Skeletal muscle satellite cell (primary cell): ENCODE results near the gene WDR37.

ENCODE experiments used
- H3K27me3 ChIP-seq: 2 replicates; pipeline ENCODE4 v1.7.0; 2013; ENCODE audit warnings: low read length; ENCODE audit not compliant: control insufficient read depth, insufficient read depth
- H3K36me3 ChIP-seq: 2 replicates; pipeline ENCODE4 v1.7.0; 2013; ENCODE audit warnings: mild to moderate bottlenecking, control low read depth, low read length; ENCODE audit not compliant: insufficient read depth
- H3K4me1 ChIP-seq: 2 replicates; pipeline ENCODE4 v1.7.0; 2013; ENCODE audit warnings: low read length; ENCODE audit not compliant: control insufficient read depth, insufficient read depth
- H3K4me2 ChIP-seq: 2 replicates; pipeline ENCODE4 v1.7.0; 2013; ENCODE audit warnings: mild to moderate bottlenecking, low read length
- H3K4me3 ChIP-seq: 2 replicates; pipeline ENCODE4 v1.7.0; 2013; ENCODE audit warnings: low read length
- H3K9ac ChIP-seq: 2 replicates; pipeline ENCODE4 v1.7.0; 2013; ENCODE audit warnings: mild to moderate bottlenecking, low read depth, low read length, moderate library complexity
- H3K9me3 ChIP-seq: replicated peaks from 2 replicates; pipeline ENCODE4 v1.7.0; 2013; ENCODE audit warnings: mild to moderate bottlenecking, control low read depth, low read length

Gene WDR37

DNA sequence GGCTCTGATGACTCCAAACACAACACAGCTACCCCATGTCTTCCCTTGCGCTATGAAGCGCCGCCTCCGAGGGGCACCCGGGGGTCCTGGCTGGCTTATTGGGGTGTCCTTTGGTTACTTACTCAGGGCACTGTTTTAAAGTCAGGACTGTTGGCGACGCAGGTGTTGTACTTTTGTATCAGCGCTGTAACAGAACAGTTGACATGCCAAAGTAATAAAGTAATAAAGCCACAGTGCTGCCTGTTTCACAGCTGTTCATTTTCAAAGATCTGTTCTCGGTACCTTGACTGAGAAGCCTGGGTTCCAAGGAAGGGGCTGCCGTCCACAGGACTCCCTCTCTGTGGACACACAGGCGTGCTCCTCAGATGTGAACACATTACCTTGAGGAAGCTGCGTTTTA is 64.1 kb downstream of the WDR37 start:
- H3K9me3 ChIP-seq, result no peaks in the 10 kb centered on the region
- peaks cover 4% of the 10 kb centered on the region for H3K4me1 ChIP-seq
- peak overlapping the region; percentile 31 for H3K4me2 ChIP-seq
- peaks cover 72% of the 10 kb centered on the region for H3K36me3 ChIP-seq
- H3K9ac ChIP-seq, result no peak overlapping the region
- H3K27me3 ChIP-seq, result no peaks in the 10 kb centered on the region
- H3K4me3 ChIP-seq, result no peak overlapping the region

DNA sequence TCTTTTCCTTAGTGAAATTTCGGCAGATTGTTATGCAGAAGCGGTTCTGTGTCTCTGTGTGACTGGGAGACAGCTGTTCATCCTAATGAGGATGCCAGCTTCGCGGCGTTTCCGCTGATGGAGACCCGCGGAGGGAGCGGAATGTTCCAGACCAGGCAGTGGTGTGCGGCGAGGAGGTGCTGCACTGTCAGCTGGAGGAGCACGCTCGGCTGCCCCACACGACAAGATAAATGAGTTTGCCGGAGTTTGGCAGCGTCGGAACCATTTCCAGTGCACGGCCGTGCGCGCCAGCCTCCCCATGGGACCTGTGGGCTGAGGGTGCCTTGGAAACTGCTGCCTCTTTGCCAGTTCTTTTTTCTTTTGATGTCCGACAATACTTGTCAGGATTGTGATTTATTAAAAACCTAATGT is 64.6 kb downstream of the WDR37 start:
- Histone ChIP-seq H3K27me3 (no peaks in the 10 kb centered on the region), H3K4me3 (no peak overlapping the region), H3K4me2 (peak overlapping the region; percentile 31), H3K9me3 (no peaks in the 10 kb centered on the region), H3K9ac (no peak overlapping the region), H3K36me3 (peaks cover 70% of the 10 kb centered on the region), H3K4me1 (peaks cover 4% of the 10 kb centered on the region)

DNA sequence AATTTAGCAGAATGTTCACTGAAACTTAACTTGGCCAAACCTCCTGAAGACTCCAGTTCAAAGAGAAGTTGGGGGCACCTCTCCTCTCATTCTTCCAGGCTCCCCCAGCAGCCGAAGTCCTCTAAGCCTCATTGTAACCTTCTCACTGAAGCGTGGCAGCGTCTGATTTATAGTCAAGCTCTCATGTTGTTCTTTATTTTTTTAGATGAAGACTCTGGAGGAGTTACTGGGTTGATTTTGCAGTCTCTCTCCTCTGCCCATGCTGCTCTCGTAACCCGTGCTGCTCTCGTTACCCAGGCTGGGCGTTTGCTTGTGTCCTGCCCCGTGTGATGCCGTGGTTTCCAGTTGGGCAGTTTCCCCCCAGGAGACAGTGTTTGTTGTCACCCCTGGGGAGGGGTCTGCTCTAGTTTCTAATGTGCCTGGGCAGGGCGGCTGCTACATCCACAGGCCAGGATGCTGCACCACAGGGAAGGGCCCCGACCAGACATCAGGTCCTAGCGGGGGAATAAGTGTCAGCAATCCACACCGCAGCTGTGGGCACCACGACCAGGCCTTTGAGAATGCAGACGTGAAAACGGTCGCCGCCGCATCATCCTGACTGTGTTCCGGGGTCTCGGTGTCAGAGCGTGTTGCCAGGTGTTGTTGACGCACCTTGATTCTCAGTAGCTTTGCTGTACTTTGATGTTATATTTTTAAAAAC is 65.2 kb downstream of the WDR37 start:
- Histone ChIP-seq H3K4me1 (peaks cover 4% of the 10 kb centered on the region), H3K9ac (no peak overlapping the region), H3K4me3 (no peak overlapping the region), H3K27me3 (no peaks in the 10 kb centered on the region), H3K36me3 (peaks cover 64% of the 10 kb centered on the region), H3K4me2 (peak overlapping the region; percentile 31), H3K9me3 (no peaks in the 10 kb centered on the region)

DNA sequence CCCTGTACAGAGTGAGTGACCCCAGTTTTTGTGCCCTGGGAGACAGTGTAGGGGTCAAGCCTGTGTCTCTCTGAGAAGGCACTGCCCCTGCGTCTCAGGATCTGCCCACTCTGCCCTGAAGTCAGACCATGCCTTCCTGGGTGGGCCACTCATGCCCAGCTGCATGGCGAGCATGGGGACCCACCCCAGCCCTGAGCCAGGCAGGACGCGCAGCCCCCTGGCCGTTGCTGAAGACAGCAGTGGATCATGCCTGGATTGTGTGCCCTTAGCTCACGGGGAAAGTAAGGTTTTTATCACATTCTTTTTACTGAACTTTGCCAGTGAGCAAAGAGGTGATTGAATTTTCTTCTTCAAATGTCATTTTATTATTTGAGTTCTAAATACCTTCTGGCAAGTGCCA is 66.2 kb downstream of the WDR37 start:
- no peak overlapping the region for H3K4me3 ChIP-seq
- peaks cover 4% of the 10 kb centered on the region for H3K4me1 ChIP-seq
- H3K9ac ChIP-seq, result no peak overlapping the region
- H3K9me3 ChIP-seq, result no peaks in the 10 kb centered on the region
- H3K27me3 ChIP-seq, result no peaks in the 10 kb centered on the region
- H3K4me2 ChIP-seq, result no peak overlapping the region
- peaks cover 62% of the 10 kb centered on the region for H3K36me3 ChIP-seq

DNA sequence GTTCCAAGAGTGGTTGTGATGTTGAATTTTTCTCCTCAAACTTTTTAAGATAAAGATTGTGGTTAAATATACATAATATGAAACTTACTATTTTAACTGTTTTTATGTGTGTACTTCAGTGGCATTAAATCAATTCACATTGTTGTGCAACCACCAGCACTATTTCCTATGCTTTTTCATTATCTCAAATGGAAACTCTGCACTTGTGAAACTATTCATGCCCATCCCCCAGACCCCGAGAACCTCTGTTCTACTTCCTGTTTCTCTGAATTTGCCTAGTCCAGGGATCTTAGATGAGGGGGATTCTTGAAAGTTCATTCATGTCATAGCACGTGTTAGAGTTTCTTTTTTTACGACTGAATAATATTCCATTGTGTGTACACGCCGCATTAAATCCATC is 67.0 kb downstream of the WDR37 start:
- no peak overlapping the region for H3K9ac ChIP-seq
- H3K4me1 ChIP-seq, result peaks cover 4% of the 10 kb centered on the region
- no peaks in the 10 kb centered on the region for H3K9me3 ChIP-seq
- no peak overlapping the region for H3K4me2 ChIP-seq
- no peaks in the 10 kb centered on the region for H3K27me3 ChIP-seq
- H3K4me3 ChIP-seq, result no peak overlapping the region
- H3K36me3 ChIP-seq, result peaks cover 62% of the 10 kb centered on the region

DNA sequence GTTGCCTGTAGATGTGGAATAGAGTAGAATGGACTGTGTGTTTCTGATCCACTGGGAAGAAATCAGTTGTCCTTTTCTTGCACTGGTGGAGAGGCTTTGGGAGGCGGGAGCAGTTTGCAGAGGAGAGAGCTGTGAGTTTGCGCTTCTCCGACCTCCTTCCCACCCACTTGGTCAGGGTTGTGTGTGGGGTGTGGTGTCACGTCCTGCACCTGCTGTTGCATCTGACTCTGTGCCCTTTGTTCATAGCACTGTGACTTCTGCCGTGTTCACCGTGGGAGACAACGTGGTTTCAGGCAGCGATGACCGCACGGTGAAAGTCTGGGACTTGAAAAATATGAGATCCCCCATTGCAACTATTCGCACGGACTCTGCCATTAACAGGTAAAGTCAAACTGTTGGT is 67.8 kb downstream of the WDR37 start:
- Histone ChIP-seq H3K36me3 (peaks cover 60% of the 10 kb centered on the region), H3K4me1 (peaks cover 4% of the 10 kb centered on the region), H3K27me3 (no peaks in the 10 kb centered on the region), H3K4me3 (no peak overlapping the region), H3K9me3 (no peaks in the 10 kb centered on the region), H3K4me2 (no peak overlapping the region), H3K9ac (no peak overlapping the region)

DNA sequence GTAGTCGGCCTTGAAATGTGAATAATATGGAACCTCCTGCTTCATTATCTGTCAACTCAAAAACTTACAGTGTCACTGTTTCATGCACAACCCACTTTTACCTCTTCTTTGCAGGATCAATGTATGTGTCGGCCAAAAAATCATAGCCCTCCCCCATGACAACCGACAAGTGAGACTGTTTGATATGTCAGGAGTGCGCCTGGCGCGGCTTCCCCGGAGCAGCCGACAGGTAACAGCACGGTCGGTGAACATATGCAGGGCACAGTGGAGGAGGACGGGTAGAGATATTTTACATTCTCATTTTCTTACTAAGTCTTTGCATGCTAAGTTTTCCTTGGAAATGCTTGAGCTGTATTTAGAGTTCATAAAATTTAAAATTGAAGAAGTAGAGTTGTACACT is 68.6 kb downstream of the WDR37 start:
- Histone ChIP-seq H3K9me3 (no peaks in the 10 kb centered on the region), H3K4me2 (no peak overlapping the region), H3K9ac (no peak overlapping the region), H3K36me3 (peaks cover 64% of the 10 kb centered on the region), H3K4me1 (peaks cover 4% of the 10 kb centered on the region), H3K27me3 (no peaks in the 10 kb centered on the region), H3K4me3 (no peak overlapping the region)

DNA sequence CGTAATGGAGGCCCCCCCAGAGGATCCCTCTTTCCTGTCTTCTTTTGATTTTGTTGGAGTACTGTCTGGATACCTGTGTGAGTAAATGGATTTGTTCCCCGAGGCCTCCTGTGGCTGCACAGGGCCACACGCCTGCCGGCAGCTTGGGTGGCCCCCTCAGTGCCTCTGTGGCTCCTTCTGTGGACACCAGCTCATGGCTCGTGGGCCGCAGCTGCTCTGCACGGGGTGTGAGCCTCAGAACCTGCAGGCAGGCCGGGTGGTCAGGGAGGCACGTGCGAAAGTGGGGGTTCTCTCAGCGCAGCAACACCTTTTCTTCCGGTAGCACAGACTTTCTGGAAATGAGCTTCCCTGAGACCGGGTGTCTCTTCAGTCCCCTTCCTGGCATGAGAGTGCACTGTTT is 70.3 kb downstream of the WDR37 start:
- H3K4me2 ChIP-seq, result no peak overlapping the region
- no peak overlapping the region for H3K4me3 ChIP-seq
- H3K4me1 ChIP-seq, result no peaks in the 10 kb centered on the region
- H3K9ac ChIP-seq, result no peak overlapping the region
- H3K9me3 ChIP-seq, result no peaks in the 10 kb centered on the region
- H3K27me3 ChIP-seq, result no peaks in the 10 kb centered on the region
- H3K36me3 ChIP-seq, result peaks cover 64% of the 10 kb centered on the region

DNA sequence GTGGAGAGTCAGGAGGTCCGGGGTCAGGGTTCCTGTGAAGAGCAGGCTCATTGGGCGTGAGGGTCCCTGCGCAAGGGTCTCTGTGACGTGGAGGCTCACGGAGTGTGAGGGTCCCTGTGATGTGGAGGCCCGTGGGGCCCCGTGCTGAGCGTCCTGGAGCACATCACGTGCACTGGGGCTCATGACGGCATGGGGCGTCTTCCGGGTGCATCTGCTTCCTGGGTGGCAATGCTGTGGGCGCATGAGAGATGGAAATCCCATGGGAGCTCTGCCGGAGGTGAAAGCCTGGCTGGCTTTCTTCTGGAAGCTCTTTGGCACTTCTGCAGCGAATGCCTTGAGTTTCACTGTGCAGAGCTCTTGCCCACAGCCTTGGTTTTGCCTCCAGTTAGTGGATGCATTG is 71.4 kb downstream of the WDR37 start:
- Histone ChIP-seq H3K4me3 (no peak overlapping the region), H3K9me3 (no peaks in the 10 kb centered on the region), H3K9ac (no peak overlapping the region), H3K4me1 (no peaks in the 10 kb centered on the region), H3K4me2 (no peak overlapping the region), H3K27me3 (no peaks in the 10 kb centered on the region), H3K36me3 (peaks cover 63% of the 10 kb centered on the region)

DNA sequence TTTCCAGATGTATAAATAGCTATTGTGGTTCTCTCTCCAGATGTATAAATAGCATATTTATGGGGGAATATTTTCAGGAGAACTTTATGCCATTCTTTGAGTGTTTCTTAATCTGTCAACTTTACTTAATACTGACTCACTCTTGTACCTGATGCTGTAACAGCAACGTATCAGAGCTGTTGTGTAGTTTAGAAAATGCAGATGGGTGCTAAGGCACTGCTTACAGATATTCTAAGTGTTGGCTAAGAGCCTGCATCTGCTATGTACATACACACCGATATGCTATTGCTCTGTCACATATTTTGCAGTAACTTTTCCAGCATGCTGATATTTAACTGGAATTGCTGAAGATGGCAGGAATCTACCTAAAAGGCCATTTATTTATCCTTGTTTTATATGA is 71.9 kb downstream of the WDR37 start:
- Histone ChIP-seq H3K9ac (no peak overlapping the region), H3K4me1 (no peaks in the 10 kb centered on the region), H3K27me3 (no peaks in the 10 kb centered on the region), H3K9me3 (no peaks in the 10 kb centered on the region), H3K36me3 (peaks cover 61% of the 10 kb centered on the region), H3K4me2 (no peak overlapping the region), H3K4me3 (no peak overlapping the region)

DNA sequence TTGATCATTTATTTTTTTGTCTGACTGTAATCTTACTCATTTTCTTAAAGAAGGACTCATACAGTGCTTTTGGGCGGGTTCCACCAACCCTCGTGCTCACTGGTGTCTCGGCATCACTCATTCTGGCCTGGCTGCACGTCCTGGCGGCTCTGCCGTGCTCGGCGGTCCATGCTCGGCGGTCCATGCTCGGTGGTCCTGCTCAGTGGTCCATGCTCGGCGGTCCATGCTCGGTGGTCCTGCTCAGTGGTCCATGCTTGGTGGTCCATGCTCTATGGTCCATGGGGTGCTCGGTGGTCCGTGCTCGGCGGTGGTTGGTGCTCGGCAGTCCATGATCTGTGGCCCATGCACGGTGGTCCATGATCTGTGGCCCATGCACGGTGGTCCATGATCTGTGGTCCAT is 72.5 kb downstream of the WDR37 start:
- H3K36me3 ChIP-seq, result peaks cover 61% of the 10 kb centered on the region
- H3K9me3 ChIP-seq, result no peaks in the 10 kb centered on the region
- H3K9ac ChIP-seq, result no peak overlapping the region
- no peaks in the 10 kb centered on the region for H3K4me1 ChIP-seq
- no peaks in the 10 kb centered on the region for H3K27me3 ChIP-seq
- H3K4me3 ChIP-seq, result no peak overlapping the region
- no peak overlapping the region for H3K4me2 ChIP-seq

DNA sequence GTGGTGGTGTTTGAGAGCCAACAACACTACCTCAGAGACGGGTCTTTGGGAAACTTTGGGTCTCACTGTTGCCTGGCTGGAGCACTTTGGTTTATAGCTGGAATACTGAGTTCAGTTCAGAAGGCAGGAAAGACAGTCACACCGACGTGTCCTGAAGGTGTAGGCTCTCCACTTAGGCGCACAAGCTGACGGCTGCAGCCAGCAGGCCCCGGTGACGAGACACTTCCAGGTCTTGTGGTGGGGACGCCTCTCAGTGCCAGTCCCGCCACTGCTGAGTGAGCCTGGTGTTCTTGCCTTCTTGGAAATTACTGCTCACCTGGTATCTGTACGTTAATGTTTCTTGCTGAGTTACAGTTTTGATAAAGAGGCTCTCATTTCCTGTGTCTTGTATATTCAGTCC is 74.0 kb downstream of the WDR37 start:
- no peak overlapping the region for H3K4me3 ChIP-seq
- H3K4me1 ChIP-seq, result no peaks in the 10 kb centered on the region
- H3K36me3 ChIP-seq, result peaks cover 46% of the 10 kb centered on the region
- H3K27me3 ChIP-seq, result no peaks in the 10 kb centered on the region
- no peaks in the 10 kb centered on the region for H3K9me3 ChIP-seq
- H3K9ac ChIP-seq, result no peak overlapping the region
- no peak overlapping the region for H3K4me2 ChIP-seq
